ENCODE data around the gene TMEM220. TPM values are rescaled to one million over a fixed set of nuclear protein-coding genes. Genes with fewer than 3 reads are reported as not detected.

The TMEM220 gene
- total RNA-seq, 3 donors from 2014 or later: 14.9 to 29.5 (median 22.4) TPM

- Histone ChIP-seq H3K9me3 (no peaks in the 10 kb centered on the region), H3K4me1 (ENCODE audit: low read depth) (no peaks in the 10 kb centered on the region), H3K4me3 (no peak overlapping the region), H3K36me3 (ENCODE audit: low read depth) (no peaks in the 10 kb centered on the region)
- no peak for TF ChIP-seq CTCF (IDR thresholded peaks at IDR 0.05)
- ATAC-seq: no peak
- intact Hi-C loops (cut with DNase I, micrococcal nuclease): no loop called here
- DNase-seq: no peak
These were observed 11.3 kb downstream of the TMEM220 start for GRCh38 chr17:10718547-10718946.

GRCh38 chr17:10716218-10716617 lies 13.6 kb downstream of the TMEM220 start:
- H3K4me1 ChIP-seq (ENCODE audit: low read depth): no peaks in the 10 kb centered on the region
- no peak overlapping the region for H3K4me3 ChIP-seq
- no peak for TF ChIP-seq CTCF (IDR thresholded peaks at IDR 0.05)
- no peaks in the 10 kb centered on the region for H3K9me3 ChIP-seq
- DNase-seq (no peak), ATAC-seq (no peak)
- intact Hi-C loops (cut with DNase I, micrococcal nuclease): no loop called here
- no peaks in the 10 kb centered on the region for H3K36me3 ChIP-seq (ENCODE audit: low read depth)

- intact Hi-C loops (cut with DNase I, micrococcal nuclease): no loop called here
- DNase-seq (no peak), ATAC-seq (no peak)
- no peak for TF ChIP-seq CTCF (IDR thresholded peaks at IDR 0.05)
- no peaks in the 10 kb centered on the region for H3K36me3 ChIP-seq (ENCODE audit: low read depth)
- no peaks in the 10 kb centered on the region for H3K4me1 ChIP-seq (ENCODE audit: low read depth)
- no peaks in the 10 kb centered on the region for H3K9me3 ChIP-seq
- H3K4me3 ChIP-seq: no peak overlapping the region
These were observed 16.5 kb downstream of the TMEM220 start for GRCh38 chr17:10713318-10713717.

GRCh38 chr17:10705727-10706126 lies 24.1 kb downstream of the TMEM220 start:
- Histone ChIP-seq H3K4me1 (ENCODE audit: low read depth) (no peaks in the 10 kb centered on the region), H3K36me3 (ENCODE audit: low read depth) (no peaks in the 10 kb centered on the region), H3K9me3 (no peaks in the 10 kb centered on the region), H3K4me3 (no peak overlapping the region)
- DNase-seq (no peak), ATAC-seq (no peak)
- TF ChIP-seq CTCF (IDR thresholded peaks at IDR 0.05): no peak
- intact Hi-C loops (cut with DNase I, micrococcal nuclease): no loop called here

- Histone ChIP-seq H3K4me1 (ENCODE audit: low read depth) (no peaks in the 10 kb centered on the region), H3K36me3 (ENCODE audit: low read depth) (no peaks in the 10 kb centered on the region), H3K4me3 (no peak overlapping the region), H3K9me3 (no peaks in the 10 kb centered on the region)
- no peak for DNase-seq
- no peak for TF ChIP-seq CTCF (IDR thresholded peaks at IDR 0.05)
- ATAC-seq: no peak
- intact Hi-C loops (cut with DNase I, micrococcal nuclease): no loop called here
These were observed 27.2 kb downstream of the TMEM220 start for GRCh38 chr17:10702574-10702973.

- no peaks in the 10 kb centered on the region for H3K9me3 ChIP-seq
- intact Hi-C loops (cut with DNase I, micrococcal nuclease): no loop called here
These were observed 30.0 kb downstream of the TMEM220 start for GRCh38 chr17:10699856-10700255.

More at GRCh38 chr17:10699856-10700255, 30.0 kb downstream of the TMEM220 start:
- no peak overlapping the region for H3K4me3 ChIP-seq
- no peaks in the 10 kb centered on the region for H3K36me3 ChIP-seq (ENCODE audit: low read depth)
- ATAC-seq (no peak), DNase-seq (no peak)
- TF ChIP-seq CTCF (IDR thresholded peaks at IDR 0.05): no peak
- peaks cover 11% of the 10 kb centered on the region for H3K4me1 ChIP-seq (ENCODE audit: low read depth)
